Activated naive CD4-positive, alpha-beta T cell treated with anti-CD3 and anti-CD28 coated beads, Interleukin-2, amount 50 U/mL, for 72 hours (primary cell): ENCODE measurements around the gene AGBL4. TPM values are rescaled to one million over a fixed set of nuclear protein-coding genes. Genes with fewer than 3 reads are reported as not detected.
"Not testable (repeated sequence)": the region's sequence is repeated elsewhere in the genome, so short reads cannot be mapped to it uniquely, and the experiment has no call there.

Experiments
- ATAC-seq, 2 donors: fragments of 150-1000 bp; cut with Tn5 transposase; 2 replicates each; pipeline ENCODE4 v1.10.0; 2021; ENCODE audit warnings: mild to moderate bottlenecking in 2 of 2, moderate library complexity in 2 of 2
- DNase-seq, 2 donors: peaks; one replicate each; pipeline ENCODE4 v3.0.0; 2021 to 2022; ENCODE audit warnings: low spot score in 2 of 2
- H3K27ac Mint-ChIP-seq, 2 donors: one replicate each; pipeline ENCODE4 v1.8.0; 2022; ENCODE audit warnings: mild to moderate bottlenecking in 2 of 2, mixed read lengths in 2 of 2
- H3K36me3 Mint-ChIP-seq, 2 donors: one replicate each; pipeline ENCODE4 v1.8.0; 2022; ENCODE audit warnings: mixed read lengths in 2 of 2
- H3K9me3 Mint-ChIP-seq, 2 donors: one replicate each; pipeline ENCODE4 v1.8.0; 2022; ENCODE audit warnings: mixed read lengths in 2 of 2
- total RNA-seq, 2 donors: library from RNA; stranded (reverse); gene quantifications; one replicate each; pipeline ENCODE4 v1.2.3, GENCODE V29; 2022

The AGBL4 gene
- total RNA-seq, 2 donors from 2014 or later: 0.19 TPM; not detected in 1

GRCh38 chr1:49817681-49818080, 206.1 kb downstream of the AGBL4 start:
- Mint-ChIP-seq H3K9me3 (peaks cover 1 to 6% of the 10 kb centered on the region in 2 donors), H3K36me3 (no peaks in the 10 kb centered on the region), H3K27ac (no peak overlapping the region)
- ATAC-seq (no peak), DNase-seq (no peak)

GRCh38 chr1:49787013-49787412, 236.7 kb downstream of the AGBL4 start:
- ATAC-seq, DNase-seq, H3K36me3 Mint-ChIP-seq, H3K9me3 Mint-ChIP-seq, H3K27ac Mint-ChIP-seq: not testable (repeated sequence)

GRCh38 chr1:49765034-49765433, 258.7 kb downstream of the AGBL4 start:
- DNase-seq (no peak), ATAC-seq (no peak)

GRCh38 chr1:49738118-49738517, 285.6 kb downstream of the AGBL4 start:
- peaks cover 33 to 38% of the 10 kb centered on the region in 2 donors for H3K9me3 Mint-ChIP-seq
- not testable (repeated sequence) for H3K27ac Mint-ChIP-seq, ATAC-seq, DNase-seq, H3K36me3 Mint-ChIP-seq

More at GRCh38 chr1:49765034-49765433, 258.7 kb downstream of the AGBL4 start:
- Mint-ChIP-seq H3K36me3 (peaks cover 0 to 9% of the 10 kb centered on the region in 2 donors), H3K9me3 (peaks cover 17 to 37% of the 10 kb centered on the region in 2 donors), H3K27ac (no peak overlapping the region)

GRCh38 chr1:49728377-49728776, 295.4 kb downstream of the AGBL4 start:
- DNase-seq: no peak
- Mint-ChIP-seq H3K27ac (no peak overlapping the region), H3K9me3 (peaks cover 10 to 22% of the 10 kb centered on the region in 2 donors), H3K36me3 (no peaks in the 10 kb centered on the region)
- ATAC-seq: no peak

- DNase-seq: no peak
- no peak for ATAC-seq
These were observed 300.1 kb downstream of the AGBL4 start for GRCh38 chr1:49723662-49724061.

GRCh38 chr1:49694251-49694827, 329.4 kb downstream of the AGBL4 start:
- peaks cover 13 to 16% of the 10 kb centered on the region in 2 donors for H3K9me3 Mint-ChIP-seq
- DNase-seq (no peak), ATAC-seq (no peak)
- H3K36me3 Mint-ChIP-seq: no peaks in the 10 kb centered on the region
- no peak overlapping the region for H3K27ac Mint-ChIP-seq

More at GRCh38 chr1:49723662-49724061, 300.1 kb downstream of the AGBL4 start:
- no peaks in the 10 kb centered on the region for H3K36me3 Mint-ChIP-seq
- peaks cover 10 to 24% of the 10 kb centered on the region in 2 donors for H3K9me3 Mint-ChIP-seq
- no peak overlapping the region for H3K27ac Mint-ChIP-seq

- no peaks in the 10 kb centered on the region for H3K36me3 Mint-ChIP-seq
- DNase-seq: no peak
- H3K9me3 Mint-ChIP-seq: peaks cover 11 to 16% of the 10 kb centered on the region in 2 donors
- ATAC-seq: no peak
- no peak overlapping the region for H3K27ac Mint-ChIP-seq
These were observed 337.6 kb downstream of the AGBL4 start for GRCh38 chr1:49686107-49686506.

- Mint-ChIP-seq H3K9me3 (peaks cover 4 to 16% of the 10 kb centered on the region in 2 donors), H3K27ac (no peak overlapping the region), H3K36me3 (peaks cover 0 to 5% of the 10 kb centered on the region in 2 donors)
- DNase-seq (no peak), ATAC-seq (no peak)
These were observed 346.0 kb downstream of the AGBL4 start for GRCh38 chr1:49677706-49678105.

GRCh38 chr1:49651136-49651535, 372.6 kb downstream of the AGBL4 start:
- ATAC-seq (no peak), DNase-seq (no peak)
- H3K9me3 Mint-ChIP-seq: peaks cover 12 to 14% of the 10 kb centered on the region in 2 donors
- H3K36me3 Mint-ChIP-seq: peaks cover 0 to 13% of the 10 kb centered on the region in 2 donors
- no peak overlapping the region for H3K27ac Mint-ChIP-seq

- no peak for ATAC-seq
- H3K27ac Mint-ChIP-seq: no peak overlapping the region
- no peaks in the 10 kb centered on the region for H3K36me3 Mint-ChIP-seq
- H3K9me3 Mint-ChIP-seq: peaks cover 4 to 22% of the 10 kb centered on the region in 2 donors
- DNase-seq: no peak
These were observed 393.6 kb downstream of the AGBL4 start for GRCh38 chr1:49630156-49630555.

- peaks cover 0 to 3% of the 10 kb centered on the region in 2 donors for H3K36me3 Mint-ChIP-seq
- H3K9me3 Mint-ChIP-seq: peaks cover 8 to 28% of the 10 kb centered on the region in 2 donors
- ATAC-seq (no peak), DNase-seq (no peak)
- no peak overlapping the region for H3K27ac Mint-ChIP-seq
These were observed 396.0 kb downstream of the AGBL4 start for GRCh38 chr1:49627781-49628180.

- DNase-seq (no peak), ATAC-seq (no peak)
- peaks cover 0 to 6% of the 10 kb centered on the region in 2 donors for H3K36me3 Mint-ChIP-seq
- H3K27ac Mint-ChIP-seq: no peak overlapping the region
- H3K9me3 Mint-ChIP-seq: peaks cover 9 to 25% of the 10 kb centered on the region in 2 donors
These were observed 397.3 kb downstream of the AGBL4 start for GRCh38 chr1:49626472-49626871.

- Mint-ChIP-seq H3K27ac (no peak overlapping the region), H3K9me3 (peaks cover 6 to 34% of the 10 kb centered on the region in 2 donors), H3K36me3 (peaks cover 6 to 11% of the 10 kb centered on the region in 2 donors)
- DNase-seq (no peak), ATAC-seq (no peak)
These were observed 400.9 kb downstream of the AGBL4 start for GRCh38 chr1:49622877-49623276.

GRCh38 chr1:49606082-49606481, 417.7 kb downstream of the AGBL4 start:
- Mint-ChIP-seq H3K9me3 (peaks cover 8 to 9% of the 10 kb centered on the region in 2 donors), H3K27ac (no peak overlapping the region)

GRCh38 chr1:49597436-49597835, 426.3 kb downstream of the AGBL4 start:
- no peak overlapping the region for H3K27ac Mint-ChIP-seq
- H3K36me3 Mint-ChIP-seq: peaks cover 0 to 13% of the 10 kb centered on the region in 2 donors
- DNase-seq (no peak), ATAC-seq (no peak)
- H3K9me3 Mint-ChIP-seq: peaks cover 16 to 20% of the 10 kb centered on the region in 2 donors

More at GRCh38 chr1:49606082-49606481, 417.7 kb downstream of the AGBL4 start:
- DNase-seq: no peak
- no peak for ATAC-seq
- peaks cover 0 to 5% of the 10 kb centered on the region in 2 donors for H3K36me3 Mint-ChIP-seq

GRCh38 chr1:49576327-49576901, 447.3 kb downstream of the AGBL4 start:
- DNase-seq: no peak
- no peak for ATAC-seq
- Mint-ChIP-seq H3K9me3 (peaks cover 28 to 43% of the 10 kb centered on the region in 2 donors), H3K27ac (no peak overlapping the region), H3K36me3 (peaks cover 0 to 21% of the 10 kb centered on the region in 2 donors)
